GM12878 (cell line): Measurements from ENCODE around the gene RAET1E.

ENCODE experiments used
- E2F4 ChIP-seq: IDR thresholded peaks from 2 replicates; pipeline ENCODE4 v1.6.1; 2012; ENCODE audit warnings: low read depth, low read length, improper control_type of control experiment
- EZH2 ChIP-seq: IDR thresholded peaks from 2 replicates; pipeline ENCODE4 v1.6.1; 2012; ENCODE audit warnings: low read depth, mild to moderate bottlenecking, control low read depth, inconsistent platforms, low read length, borderline replicate concordance; ENCODE audit not compliant: control insufficient read depth
- POLR2AphosphoS2 ChIP-seq: IDR thresholded peaks from 2 replicates; pipeline ENCODE4 v1.6.1; 2011; ENCODE audit warnings: low read depth, mild to moderate bottlenecking, low read length, improper control_type of control experiment, moderate library complexity
- RBBP5 ChIP-seq: fragments of 200-600 bp; sonication (generic); conservative IDR thresholded peaks from 2 replicates; pipeline ENCODE4 v1.6.1; 2016
- TARDBP ChIP-seq: IDR thresholded peaks from 2 replicates; pipeline ENCODE4 v1.6.1; 2016; ENCODE audit warnings: borderline replicate concordance
- TF ChIP-seq, protein P1 (sequence below), 3 experiments: IDR thresholded peaks in 2 of 3; conservative IDR thresholded peaks in 1 of 3; 2 replicates each; pipeline ENCODE4 v1.5.1; 2011; ENCODE audit warnings: low read depth in 3 of 3, low read length in 3 of 3, mild to moderate bottlenecking in 3 of 3, control low read depth in 2 of 3, moderate library complexity in 2 of 3, inconsistent platforms in 1 of 3, mixed read lengths in 1 of 3; ENCODE audit not compliant: control insufficient read depth in 2 of 3, insufficient read depth in 1 of 3; ENCODE audit errors: extremely low read depth in 1 of 3

DNA sequence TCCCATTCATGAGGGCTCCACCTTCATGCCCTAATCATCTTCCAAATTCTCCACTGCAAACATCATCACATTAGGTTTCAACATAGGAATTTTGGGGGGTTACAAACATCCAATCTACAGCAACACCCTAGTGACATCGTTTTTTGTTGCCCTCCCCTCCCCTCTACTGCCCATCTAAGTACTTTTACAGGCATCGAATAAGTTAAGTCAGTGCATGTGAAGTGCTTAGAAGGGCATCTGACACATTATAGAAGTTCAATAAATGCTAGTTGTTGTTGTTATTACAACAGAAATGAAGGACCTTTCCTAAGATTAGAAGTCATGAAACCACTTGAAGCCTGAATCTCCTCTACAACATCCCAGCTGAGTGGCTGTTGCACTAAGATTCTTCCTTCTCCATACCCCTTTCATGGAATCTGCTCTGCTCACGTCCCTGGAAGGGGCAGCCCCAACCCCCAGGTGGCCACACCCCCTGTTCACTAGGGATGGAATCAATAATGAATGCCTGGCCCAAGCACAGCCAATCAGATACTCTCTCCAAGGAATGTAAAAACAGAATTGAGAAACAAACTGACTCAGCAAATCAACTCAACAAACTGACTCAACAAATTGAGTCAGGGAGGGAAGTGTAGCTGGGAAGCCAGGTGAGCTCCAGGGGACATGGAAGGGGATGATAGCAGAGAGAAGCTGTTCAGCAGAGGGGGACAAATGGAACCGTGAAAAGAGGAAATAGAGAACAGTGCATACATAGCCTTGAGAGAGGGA, 29.9 kb downstream of the RAET1E start:
- TF ChIP-seq POLR2AphosphoS2 (no peak), E2F4 (no peak), EZH2 (no peak), RBBP5 (no peak), TARDBP (no peak)
- TF ChIP-seq, protein P1, sequence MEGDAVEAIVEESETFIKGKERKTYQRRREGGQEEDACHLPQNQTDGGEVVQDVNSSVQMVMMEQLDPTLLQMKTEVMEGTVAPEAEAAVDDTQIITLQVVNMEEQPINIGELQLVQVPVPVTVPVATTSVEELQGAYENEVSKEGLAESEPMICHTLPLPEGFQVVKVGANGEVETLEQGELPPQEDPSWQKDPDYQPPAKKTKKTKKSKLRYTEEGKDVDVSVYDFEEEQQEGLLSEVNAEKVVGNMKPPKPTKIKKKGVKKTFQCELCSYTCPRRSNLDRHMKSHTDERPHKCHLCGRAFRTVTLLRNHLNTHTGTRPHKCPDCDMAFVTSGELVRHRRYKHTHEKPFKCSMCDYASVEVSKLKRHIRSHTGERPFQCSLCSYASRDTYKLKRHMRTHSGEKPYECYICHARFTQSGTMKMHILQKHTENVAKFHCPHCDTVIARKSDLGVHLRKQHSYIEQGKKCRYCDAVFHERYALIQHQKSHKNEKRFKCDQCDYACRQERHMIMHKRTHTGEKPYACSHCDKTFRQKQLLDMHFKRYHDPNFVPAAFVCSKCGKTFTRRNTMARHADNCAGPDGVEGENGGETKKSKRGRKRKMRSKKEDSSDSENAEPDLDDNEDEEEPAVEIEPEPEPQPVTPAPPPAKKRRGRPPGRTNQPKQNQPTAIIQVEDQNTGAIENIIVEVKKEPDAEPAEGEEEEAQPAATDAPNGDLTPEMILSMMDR (IDR thresholded peaks at IDR 0.05 in 2 of 3, conservative IDR thresholded peaks at IDR 0.05 in 1 of 3; ENCODE audit: control insufficient read depth in 2 of 3, extremely low read depth in 1 of 3, insufficient read depth in 1 of 3, low read depth in 3 of 3, low read length in 3 of 3) = no peak
